Nephron progenitor cell (in vitro differentiated cells): ENCODE data around the gene RALY.
"Not testable (repeated sequence)": the region's sequence is repeated elsewhere in the genome, so short reads cannot be mapped to it uniquely, and the experiment has no call there.

Experiments
- DNase-seq: peaks from one replicate; pipeline ENCODE4 v3.0.0; 2021
- H3K27ac Mint-ChIP-seq: 2 replicates; pipeline ENCODE4 v1.8.0; 2021; ENCODE audit warnings: mild to moderate bottlenecking, moderate library complexity, mixed read lengths
- H3K27me3 Mint-ChIP-seq: 2 replicates; pipeline ENCODE4 v1.8.0; 2021; ENCODE audit warnings: mild to moderate bottlenecking, low read depth, mixed read lengths; ENCODE audit not compliant: poor library complexity
- H3K36me3 Mint-ChIP-seq: 2 replicates; pipeline ENCODE4 v1.8.0; 2021; ENCODE audit warnings: low read depth, mixed read lengths
- H3K4me1 Mint-ChIP-seq: 2 replicates; pipeline ENCODE4 v1.8.0; 2021; ENCODE audit warnings: mixed read lengths
- H3K4me3 Mint-ChIP-seq: 2 replicates; pipeline ENCODE4 v1.8.0; 2021; ENCODE audit warnings: mild to moderate bottlenecking, moderate library complexity, mixed read lengths
- H3K9me3 Mint-ChIP-seq: 2 replicates; pipeline ENCODE4 v1.8.0; 2021; ENCODE audit warnings: mild to moderate bottlenecking, moderate library complexity, mixed read lengths
- CTCF ChIP-seq: fragments of 200-600 bp; sonication (generic); IDR thresholded peaks from 2 replicates; pipeline ENCODE4 v1.5.0; 2021; ENCODE audit warnings: antibody characterized with exemption

RALY gene

GRCh38 chr20:34022151-34022838, 28.6 kb downstream of the RALY start:
- no peak for TF ChIP-seq CTCF
- Mint-ChIP-seq H3K4me1 (peaks cover 61% of the 10 kb centered on the region), H3K36me3 (peaks cover 31% of the 10 kb centered on the region), H3K9me3 (peaks cover 9% of the 10 kb centered on the region), H3K4me3 (no peak overlapping the region), H3K27me3 (no peaks in the 10 kb centered on the region), H3K27ac (peak overlapping the region; percentile 97)
- no peak for DNase-seq

GRCh38 chr20:34022839-34023234, 29.1 kb downstream of the RALY start:
- Mint-ChIP-seq H3K36me3 (peaks cover 32% of the 10 kb centered on the region), H3K27me3 (no peaks in the 10 kb centered on the region), H3K4me1 (peaks cover 56% of the 10 kb centered on the region), H3K9me3 (peaks cover 9% of the 10 kb centered on the region), H3K4me3 (no peak overlapping the region), H3K27ac (peak overlapping the region; percentile 97)
- no peak for TF ChIP-seq CTCF
- DNase-seq, result no peak

GRCh38 chr20:34023937-34024722, 30.4 kb downstream of the RALY start:
- Mint-ChIP-seq H3K9me3 (peaks cover 9% of the 10 kb centered on the region), H3K4me3 (no peak overlapping the region), H3K27ac (peak overlapping the region; percentile 80), H3K4me1 (peaks cover 51% of the 10 kb centered on the region), H3K36me3 (peaks cover 29% of the 10 kb centered on the region), H3K27me3 (no peaks in the 10 kb centered on the region)
- DNase-seq, result no peak
- no peak for TF ChIP-seq CTCF

- H3K27ac Mint-ChIP-seq, result peak overlapping the region; percentile 45
- H3K4me3 Mint-ChIP-seq, result no peak overlapping the region
Measured at GRCh38 chr20:34024723-34025351, 31.1 kb downstream of the RALY start.

GRCh38 chr20:34028013-34028412, 34.3 kb downstream of the RALY start:
- H3K4me3 Mint-ChIP-seq, H3K9me3 Mint-ChIP-seq, DNase-seq, H3K27ac Mint-ChIP-seq, H3K27me3 Mint-ChIP-seq: not testable (repeated sequence)
- Mint-ChIP-seq H3K4me1 (peaks cover 50% of the 10 kb centered on the region), H3K36me3 (peaks cover 32% of the 10 kb centered on the region)

More at GRCh38 chr20:34024723-34025351, 31.1 kb downstream of the RALY start:
- Mint-ChIP-seq H3K27me3 (no peaks in the 10 kb centered on the region), H3K36me3 (peaks cover 31% of the 10 kb centered on the region), H3K4me1 (peaks cover 51% of the 10 kb centered on the region), H3K9me3 (peaks cover 9% of the 10 kb centered on the region)
- TF ChIP-seq CTCF, result no peak
- no peak for DNase-seq

- no peak overlapping the region for H3K27ac Mint-ChIP-seq
- DNase-seq, result no peak
- TF ChIP-seq CTCF, result no peak
- no peak overlapping the region for H3K4me3 Mint-ChIP-seq
- peaks cover 46% of the 10 kb centered on the region for H3K4me1 Mint-ChIP-seq
- peaks cover 46% of the 10 kb centered on the region for H3K36me3 Mint-ChIP-seq
- no peaks in the 10 kb centered on the region for H3K27me3 Mint-ChIP-seq
- H3K9me3 Mint-ChIP-seq, result no peaks in the 10 kb centered on the region
Measured at GRCh38 chr20:34029415-34029814, 35.7 kb downstream of the RALY start.
